Stimulated activated CD8-positive, alpha-beta memory T cell treated with anti-CD3 and anti-CD28 coated beads, Interleukin-4, amount 100 ng/mL, for 48 hours (primary cell): ENCODE measurements around the gene CLASP1.

Experiments
- DNase-seq: peaks from one replicate; pipeline ENCODE4 v3.0.0-alpha.2; 2020

CLASP1 gene

GRCh38 chr2:121534007-121534406 lies 115.3 kb downstream of the CLASP1 start:
- no peak for DNase-seq

- no peak for DNase-seq
Observed at GRCh38 chr2:121532894-121533293, 116.4 kb downstream of the CLASP1 start.

- no peak for DNase-seq
Observed at GRCh38 chr2:121532347-121532766, 116.9 kb downstream of the CLASP1 start.

- peak; percentile 89 for DNase-seq
Observed at GRCh38 chr2:121530212-121530705, 119.0 kb downstream of the CLASP1 start.

- no peak for DNase-seq
Observed at GRCh38 chr2:121529439-121530211, 119.6 kb downstream of the CLASP1 start.

GRCh38 chr2:121527009-121527682 lies 122.1 kb downstream of the CLASP1 start:
- peak; percentile 72 for DNase-seq

GRCh38 chr2:121524685-121525425 lies 124.4 kb downstream of the CLASP1 start:
- no peak for DNase-seq

- DNase-seq = no peak
Observed at GRCh38 chr2:121521359-121521758, 127.9 kb downstream of the CLASP1 start.

- no peak for DNase-seq
Observed at GRCh38 chr2:121520641-121520994, 128.6 kb downstream of the CLASP1 start.

- no peak for DNase-seq
Observed at GRCh38 chr2:121519732-121520640, 129.3 kb downstream of the CLASP1 start.

- no peak for DNase-seq
Observed at GRCh38 chr2:121519153-121519552, 130.1 kb downstream of the CLASP1 start.

GRCh38 chr2:121513597-121514333 lies 135.5 kb downstream of the CLASP1 start:
- no peak for DNase-seq

GRCh38 chr2:121510857-121511256 lies 138.4 kb downstream of the CLASP1 start:
- no peak for DNase-seq

- DNase-seq = no peak
Observed at GRCh38 chr2:121506621-121507020, 142.6 kb downstream of the CLASP1 start.

GRCh38 chr2:121505986-121506586 lies 143.2 kb downstream of the CLASP1 start:
- no peak for DNase-seq

- DNase-seq = no peak
Observed at GRCh38 chr2:121505005-121505404, 144.3 kb downstream of the CLASP1 start.

GRCh38 chr2:121504316-121504715 lies 144.9 kb downstream of the CLASP1 start:
- DNase-seq = no peak

- DNase-seq = no peak
Observed at GRCh38 chr2:121502781-121503180, 146.5 kb downstream of the CLASP1 start.

GRCh38 chr2:121502246-121502645 lies 147.0 kb downstream of the CLASP1 start:
- DNase-seq = no peak

- no peak for DNase-seq
Observed at GRCh38 chr2:121501554-121501953, 147.7 kb downstream of the CLASP1 start.

- no peak for DNase-seq
Observed at GRCh38 chr2:121501031-121501430, 148.2 kb downstream of the CLASP1 start.
